Immature natural killer cell (primary cell): Measurements from ENCODE around the gene HOXC5. TPM values are rescaled to one million over a fixed set of nuclear protein-coding genes. Genes with fewer than 3 reads are reported as not detected.

Experiments
- DNase-seq, 3 donors: peaks; one replicate each; pipeline ENCODE4 v3.0.0; 2022; ENCODE audit warnings: mixed read lengths in 1 of 3
- H3K27ac Mint-ChIP-seq, 6 donors: one replicate each; pipeline ENCODE4 v1.8.0; 2020; ENCODE audit warnings: mixed read lengths in 6 of 6, mild to moderate bottlenecking in 5 of 6, inconsistent platforms in 4 of 6, moderate library complexity in 3 of 6
- H3K27me3 Mint-ChIP-seq, 3 donors: one replicate each; pipeline ENCODE4 v1.8.0; 2020 to 2021; ENCODE audit warnings: low read depth in 3 of 3, mild to moderate bottlenecking in 3 of 3, mixed read lengths in 3 of 3, moderate library complexity in 3 of 3, inconsistent platforms in 1 of 3
- H3K36me3 Mint-ChIP-seq, 3 donors: one replicate each; pipeline ENCODE4 v1.8.0; 2020; ENCODE audit warnings: mixed read lengths in 3 of 3, inconsistent platforms in 2 of 3, mild to moderate bottlenecking in 2 of 3
- H3K4me1 Mint-ChIP-seq, 2 donors: one replicate each; pipeline ENCODE4 v1.8.0; 2020; ENCODE audit warnings: inconsistent platforms in 2 of 2, mild to moderate bottlenecking in 2 of 2, mixed read lengths in 2 of 2, moderate library complexity in 1 of 2
- H3K4me3 Mint-ChIP-seq, 5 donors: one replicate each; pipeline ENCODE4 v1.8.0; 2020; ENCODE audit warnings: mild to moderate bottlenecking in 5 of 5, mixed read lengths in 5 of 5, inconsistent platforms in 3 of 5, moderate library complexity in 3 of 5
- H3K9me3 Mint-ChIP-seq, 6 donors: one replicate each; pipeline ENCODE4 v1.8.0; 2020; ENCODE audit warnings: mild to moderate bottlenecking in 6 of 6, mixed read lengths in 6 of 6, inconsistent platforms in 4 of 6, moderate library complexity in 3 of 6
- polyA plus RNA-seq, 3 donors: library from polyadenylated mRNA; unstranded; fragments of 300-500 nt; fragmentation: Illumina TruSeq; gene quantifications; one replicate each; pipeline ENCODE4 v1.2.3, GENCODE V29; 2021

HOXC5 gene
- polyA plus RNA-seq, 3 donors from 2014 or later = not detected

- H3K36me3 Mint-ChIP-seq = no peaks in the 10 kb centered on the region
- H3K4me1 Mint-ChIP-seq = peaks cover 24 to 37% of the 10 kb centered on the region in 2 donors
- peaks cover 35 to 64% (median 60%) of the 10 kb centered on the region in 3 donors for H3K27me3 Mint-ChIP-seq
- H3K9me3 Mint-ChIP-seq = peaks cover 0 to 2% (median 0%) of the 10 kb centered on the region in 6 donors
- peak overlapping the region in 1 of 6 donors; percentile 20 for H3K27ac Mint-ChIP-seq
- H3K4me3 Mint-ChIP-seq = peak overlapping the region in 2 of 5 donors; percentile 12 to 35
- DNase-seq = no peak
Measured at GRCh38 chr12:54015018-54015931, 17.6 kb upstream of the HOXC5 start.

GRCh38 chr12:54016051-54016450 lies 16.8 kb upstream of the HOXC5 start:
- peaks cover 23 to 35% of the 10 kb centered on the region in 2 donors for H3K4me1 Mint-ChIP-seq
- peaks cover 30 to 62% (median 58%) of the 10 kb centered on the region in 3 donors for H3K27me3 Mint-ChIP-seq
- peak overlapping the region in 3 of 5 donors; percentile 13 to 38 (median 35) for H3K4me3 Mint-ChIP-seq
- no peaks in the 10 kb centered on the region for H3K36me3 Mint-ChIP-seq
- no peak for DNase-seq
- H3K27ac Mint-ChIP-seq = no peak overlapping the region
- H3K9me3 Mint-ChIP-seq = peaks cover 0 to 2% (median 0%) of the 10 kb centered on the region in 6 donors

GRCh38 chr12:54016478-54016964 lies 16.3 kb upstream of the HOXC5 start:
- H3K4me1 Mint-ChIP-seq = peaks cover 22 to 30% of the 10 kb centered on the region in 2 donors
- H3K27me3 Mint-ChIP-seq = peaks cover 26 to 57% (median 55%) of the 10 kb centered on the region in 3 donors
- H3K36me3 Mint-ChIP-seq = no peaks in the 10 kb centered on the region
- H3K4me3 Mint-ChIP-seq = peak overlapping the region in 4 of 5 donors; percentile 13 to 49 (median 40)
- H3K9me3 Mint-ChIP-seq = peaks cover 0 to 2% (median 0%) of the 10 kb centered on the region in 6 donors
- DNase-seq = no peak
- no peak overlapping the region for H3K27ac Mint-ChIP-seq

GRCh38 chr12:54017027-54017788 lies 15.6 kb upstream of the HOXC5 start:
- Mint-ChIP-seq H3K36me3 (no peaks in the 10 kb centered on the region), H3K27me3 (peaks cover 28 to 57% (median 54%) of the 10 kb centered on the region in 3 donors), H3K9me3 (peaks cover 0 to 2% (median 0%) of the 10 kb centered on the region in 6 donors), H3K4me3 (peak overlapping the region; percentile 89 to 95 (median 93)), H3K4me1 (peaks cover 22 to 27% of the 10 kb centered on the region in 2 donors), H3K27ac (peak overlapping the region in 5 of 6 donors; percentile 68 to 87 (median 82))
- peak in 1 of 3 donors; percentile 24 for DNase-seq

GRCh38 chr12:54017878-54018467 lies 14.9 kb upstream of the HOXC5 start:
- H3K27ac Mint-ChIP-seq = peak overlapping the region in 5 of 6 donors; percentile 68 to 87 (median 82)
- H3K9me3 Mint-ChIP-seq = peaks cover 0 to 2% (median 0%) of the 10 kb centered on the region in 6 donors
- peak; percentile 81 to 89 (median 84) for DNase-seq
- peak overlapping the region; percentile 89 to 95 (median 93) for H3K4me3 Mint-ChIP-seq
- peaks cover 22 to 27% of the 10 kb centered on the region in 2 donors for H3K4me1 Mint-ChIP-seq
- H3K27me3 Mint-ChIP-seq = peaks cover 32 to 55% (median 53%) of the 10 kb centered on the region in 3 donors
- no peaks in the 10 kb centered on the region for H3K36me3 Mint-ChIP-seq

- peak overlapping the region in 3 of 6 donors; percentile 20 to 74 (median 45) for H3K27ac Mint-ChIP-seq
- no peak for DNase-seq
- H3K27me3 Mint-ChIP-seq = peaks cover 31 to 55% (median 51%) of the 10 kb centered on the region in 3 donors
- peaks cover 0 to 2% (median 0%) of the 10 kb centered on the region in 6 donors for H3K9me3 Mint-ChIP-seq
- H3K4me1 Mint-ChIP-seq = peaks cover 22 to 27% of the 10 kb centered on the region in 2 donors
- peak overlapping the region; percentile 89 to 95 (median 93) for H3K4me3 Mint-ChIP-seq
- no peaks in the 10 kb centered on the region for H3K36me3 Mint-ChIP-seq
Measured at GRCh38 chr12:54018468-54018984, 14.3 kb upstream of the HOXC5 start.

- H3K36me3 Mint-ChIP-seq = no peaks in the 10 kb centered on the region
- peaks cover 0 to 2% (median 0%) of the 10 kb centered on the region in 6 donors for H3K9me3 Mint-ChIP-seq
- DNase-seq = no peak
- H3K4me3 Mint-ChIP-seq = peak overlapping the region in 4 of 5 donors; percentile 33 to 53 (median 49)
- H3K27me3 Mint-ChIP-seq = peaks cover 35 to 53% (median 44%) of the 10 kb centered on the region in 3 donors
- H3K4me1 Mint-ChIP-seq = peaks cover 22 to 27% of the 10 kb centered on the region in 2 donors
- no peak overlapping the region for H3K27ac Mint-ChIP-seq
Measured at GRCh38 chr12:54019091-54019811, 13.6 kb upstream of the HOXC5 start.

GRCh38 chr12:54019924-54020590 lies 12.8 kb upstream of the HOXC5 start:
- no peak for DNase-seq
- Mint-ChIP-seq H3K27ac (no peak overlapping the region), H3K27me3 (peaks cover 29 to 46% (median 41%) of the 10 kb centered on the region in 3 donors)

GRCh38 chr12:54020591-54021405 lies 12.1 kb upstream of the HOXC5 start:
- no peaks in the 10 kb centered on the region for H3K36me3 Mint-ChIP-seq
- no peak for DNase-seq

More at GRCh38 chr12:54019924-54020590, 12.8 kb upstream of the HOXC5 start:
- Mint-ChIP-seq H3K4me3 (peak overlapping the region in 3 of 5 donors; percentile 27 to 63 (median 37)), H3K9me3 (peaks cover 0 to 2% (median 0%) of the 10 kb centered on the region in 6 donors), H3K36me3 (no peaks in the 10 kb centered on the region), H3K4me1 (peaks cover 18 to 27% of the 10 kb centered on the region in 2 donors)

GRCh38 chr12:54021432-54022013 lies 11.3 kb upstream of the HOXC5 start:
- peaks cover 0 to 2% (median 0%) of the 10 kb centered on the region in 6 donors for H3K9me3 Mint-ChIP-seq
- no peak overlapping the region for H3K4me3 Mint-ChIP-seq
- no peak for DNase-seq
- H3K27ac Mint-ChIP-seq = no peak overlapping the region
- peaks cover 16 to 27% of the 10 kb centered on the region in 2 donors for H3K4me1 Mint-ChIP-seq
- no peaks in the 10 kb centered on the region for H3K36me3 Mint-ChIP-seq
- peaks cover 23 to 46% (median 41%) of the 10 kb centered on the region in 3 donors for H3K27me3 Mint-ChIP-seq

More at GRCh38 chr12:54020591-54021405, 12.1 kb upstream of the HOXC5 start:
- peaks cover 0 to 2% (median 0%) of the 10 kb centered on the region in 6 donors for H3K9me3 Mint-ChIP-seq
- H3K4me1 Mint-ChIP-seq = peaks cover 18 to 27% of the 10 kb centered on the region in 2 donors
- peaks cover 27 to 45% (median 41%) of the 10 kb centered on the region in 3 donors for H3K27me3 Mint-ChIP-seq
- no peak overlapping the region for H3K4me3 Mint-ChIP-seq
- H3K27ac Mint-ChIP-seq = no peak overlapping the region
